ENCODE measurements around the gene HYAL2. TPM values are rescaled to one million over a fixed set of nuclear protein-coding genes. Genes with fewer than 3 reads are reported as not detected.

The HYAL2 gene
- total RNA-seq, 1 experiment from 2014 or later = 97.5 TPM

GRCh38 chr3:50271314-50271936 lies 51.1 kb downstream of the HYAL2 start:
- no peak for DNase-seq (ENCODE audit: low read depth)

DNA sequence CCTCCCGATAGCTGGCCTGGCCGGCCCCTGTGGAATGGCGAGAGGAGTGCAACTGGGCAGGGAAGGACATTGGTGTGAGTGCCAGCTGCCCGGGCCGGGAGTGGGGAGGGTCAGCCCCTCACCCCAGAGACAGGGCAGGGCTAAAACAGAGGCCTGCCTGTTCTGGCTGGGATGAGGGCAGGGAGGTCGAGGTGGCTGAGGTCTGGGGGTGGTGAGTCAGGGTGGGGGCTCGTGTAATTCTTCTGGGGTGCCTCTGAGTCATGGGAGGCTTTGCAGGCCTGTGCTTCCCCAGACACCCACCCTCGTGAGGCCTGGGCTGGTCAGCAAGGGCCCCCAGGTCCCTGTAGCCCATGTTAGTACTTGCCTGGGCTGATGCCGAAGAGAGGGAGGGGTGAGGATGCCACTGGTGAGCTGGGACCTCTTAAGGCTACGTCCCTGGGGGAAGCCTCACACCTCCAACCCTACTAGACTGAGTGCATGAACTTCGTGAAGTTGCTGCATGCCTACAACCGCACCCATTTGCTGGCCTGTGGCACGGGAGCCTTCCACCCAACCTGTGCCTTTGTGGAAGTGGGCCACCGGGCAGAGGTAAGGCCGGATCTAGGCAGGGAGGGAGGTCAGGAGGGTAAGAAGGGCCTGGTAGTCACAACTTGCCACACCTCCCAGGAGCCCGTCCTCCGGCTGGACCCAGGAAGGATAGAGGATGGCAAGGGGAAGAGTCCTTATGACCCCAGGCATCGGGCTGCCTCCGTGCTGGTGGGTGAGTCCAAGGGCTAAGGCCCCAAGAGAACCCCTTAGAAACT lies 51.9 kb downstream of the HYAL2 start:
- peak; percentile 34 for DNase-seq (ENCODE audit: low read depth)

GRCh38 chr3:50269977-50270413 lies 52.5 kb downstream of the HYAL2 start:
- DNase-seq (ENCODE audit: low read depth) = peak; percentile 54

- DNase-seq (ENCODE audit: low read depth) = no peak
Measured at GRCh38 chr3:50269460-50269859, 53.1 kb downstream of the HYAL2 start.

DNA sequence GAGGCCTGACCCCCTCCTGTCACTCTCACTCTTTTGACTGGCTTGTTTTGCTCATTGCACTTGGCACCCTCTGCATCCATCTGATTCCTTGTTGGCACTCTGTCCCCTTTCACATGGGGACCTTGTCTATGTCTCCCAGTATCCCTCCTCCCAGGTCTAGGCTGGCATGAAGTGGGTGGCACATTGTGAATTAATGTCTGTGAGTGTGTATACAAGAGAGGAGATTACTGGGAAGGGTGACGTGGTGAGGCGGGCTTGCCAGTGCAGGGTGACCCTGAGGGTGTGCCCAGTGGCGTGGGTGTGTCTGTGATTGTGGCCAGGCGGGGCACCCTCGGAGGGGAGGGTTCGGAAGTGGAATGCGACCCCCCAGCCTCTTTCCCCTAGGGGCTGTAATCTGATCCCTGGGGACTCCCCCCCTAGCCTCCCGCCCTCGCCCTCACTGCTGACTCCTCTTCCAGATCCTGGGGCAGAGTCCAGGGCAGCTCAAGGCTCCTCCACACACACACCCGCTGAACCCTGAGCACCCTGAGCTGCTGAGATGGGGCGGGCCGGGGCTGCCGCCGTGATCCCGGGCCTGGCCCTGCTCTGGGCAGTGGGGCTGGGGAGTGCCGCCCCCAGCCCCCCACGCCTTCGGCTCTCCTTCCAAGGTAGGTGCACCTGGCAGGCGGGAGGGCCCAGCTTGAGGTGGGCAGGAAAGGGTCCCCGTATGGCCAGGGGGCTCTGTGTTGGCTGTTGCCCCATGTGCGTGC lies 53.7 kb downstream of the HYAL2 start, which contains the start of gene SEMA3B:
Gene SEMA3B (plus strand): TSS at position 445 of the 749 bp plus-strand sequence. CDS start 94 bp downstream, at position 539.
- peak; percentile 71 for DNase-seq (ENCODE audit: low read depth)

GRCh38 chr3:50268276-50268675 lies 54.3 kb downstream of the HYAL2 start:
- DNase-seq (ENCODE audit: low read depth) = no peak

Other genes starting within 250 kb of the HYAL2 start
- 54.7 and 65.5 TPM in 2 replicates for gene RBM5, start 233.8 kb downstream of the HYAL2 start, total RNA-seq (2014; rRNA removed; shearing (Covaris generic))
- 45.7 and 48.6 TPM in 2 replicates for gene SEMA3F, start 167.4 kb downstream of the HYAL2 start, total RNA-seq (2014; rRNA removed; shearing (Covaris generic))
- not detected in 2 replicates for gene GNAT1, start 131.1 kb downstream of the HYAL2 start, total RNA-seq (2014; rRNA removed; shearing (Covaris generic))
- 2.2 TPM in 1 of 2 replicates, not detected in the other for gene SLC38A3, start 117.5 kb downstream of the HYAL2 start, total RNA-seq (2014; rRNA removed; shearing (Covaris generic))
- 304 and 403 TPM in 2 replicates for gene GNAI2, start 86.5 kb downstream of the HYAL2 start, total RNA-seq (2014; rRNA removed; shearing (Covaris generic))
- 4.0 and 5.0 TPM in 2 replicates for gene SEMA3B, start 53.6 kb downstream of the HYAL2 start, total RNA-seq (2014; rRNA removed; shearing (Covaris generic))
- gene LSMEM2, start 43.7 kb downstream of the HYAL2 start, total RNA-seq (2014; rRNA removed; shearing (Covaris generic)) = not detected in 2 replicates
- gene IFRD2, start 30.3 kb downstream of the HYAL2 start, total RNA-seq (2014; rRNA removed; shearing (Covaris generic)) = 168 and 172 TPM in 2 replicates
- gene HYAL3, start 23.3 kb downstream of the HYAL2 start, total RNA-seq (2014; rRNA removed; shearing (Covaris generic)) = 10.4 and 11.6 TPM in 2 replicates
- 13.1 and 23.5 TPM in 2 replicates for gene NAA80, start 23.3 kb downstream of the HYAL2 start, total RNA-seq (2014; rRNA removed; shearing (Covaris generic))
- 0.40 and 0.43 TPM in 2 replicates for gene HYAL1, start 19.2 kb downstream of the HYAL2 start, total RNA-seq (2014; rRNA removed; shearing (Covaris generic))
- 40.6 and 53.3 TPM in 2 replicates for gene TUSC2, start 5.5 kb upstream of the HYAL2 start, total RNA-seq (2014; rRNA removed; shearing (Covaris generic))
- gene RASSF1, start 18.1 kb upstream of the HYAL2 start, total RNA-seq (2014; rRNA removed; shearing (Covaris generic)) = 12.5 and 15.0 TPM in 2 replicates
- 1.4 and 2.8 TPM in 2 replicates for gene ZMYND10, start 23.0 kb upstream of the HYAL2 start, total RNA-seq (2014; rRNA removed; shearing (Covaris generic))
- 47.5 and 57.4 TPM in 2 replicates for gene NPRL2, start 28.0 kb upstream of the HYAL2 start, total RNA-seq (2014; rRNA removed; shearing (Covaris generic))
- 63.2 and 69.0 TPM in 2 replicates for gene CYB561D2, start 28.1 kb upstream of the HYAL2 start, total RNA-seq (2014; rRNA removed; shearing (Covaris generic))
- 75.7 and 90.1 TPM in 2 replicates for gene TMEM115, start 36.8 kb upstream of the HYAL2 start, total RNA-seq (2014; rRNA removed; shearing (Covaris generic))
- 0.56 TPM in 1 of 2 replicates, not detected in the other for gene CACNA2D2, start 180.9 kb upstream of the HYAL2 start, total RNA-seq (2014; rRNA removed; shearing (Covaris generic))
- 1.9 and 2.5 TPM in 2 replicates for gene C3orf18, start 245.0 kb upstream of the HYAL2 start, total RNA-seq (2014; rRNA removed; shearing (Covaris generic))
- 14.0 and 14.9 TPM in 2 replicates for gene HEMK1, start 246.8 kb upstream of the HYAL2 start, total RNA-seq (2014; rRNA removed; shearing (Covaris generic))

All from HT1080 (cell line).